Erythroblast (primary cell): ENCODE measurements around the gene PDXP.

Source experiments
- GATA1 ChIP-seq: IDR thresholded peaks from 2 replicates; pipeline ENCODE4 v1.6.1; 2011; ENCODE audit warnings: low read depth, mild to moderate bottlenecking, control low read depth, low read length, moderate library complexity
- POLR2A ChIP-seq: IDR thresholded peaks from 2 replicates; pipeline ENCODE4 v1.6.1; 2011; ENCODE audit warnings: mild to moderate bottlenecking, low read length

DNA sequence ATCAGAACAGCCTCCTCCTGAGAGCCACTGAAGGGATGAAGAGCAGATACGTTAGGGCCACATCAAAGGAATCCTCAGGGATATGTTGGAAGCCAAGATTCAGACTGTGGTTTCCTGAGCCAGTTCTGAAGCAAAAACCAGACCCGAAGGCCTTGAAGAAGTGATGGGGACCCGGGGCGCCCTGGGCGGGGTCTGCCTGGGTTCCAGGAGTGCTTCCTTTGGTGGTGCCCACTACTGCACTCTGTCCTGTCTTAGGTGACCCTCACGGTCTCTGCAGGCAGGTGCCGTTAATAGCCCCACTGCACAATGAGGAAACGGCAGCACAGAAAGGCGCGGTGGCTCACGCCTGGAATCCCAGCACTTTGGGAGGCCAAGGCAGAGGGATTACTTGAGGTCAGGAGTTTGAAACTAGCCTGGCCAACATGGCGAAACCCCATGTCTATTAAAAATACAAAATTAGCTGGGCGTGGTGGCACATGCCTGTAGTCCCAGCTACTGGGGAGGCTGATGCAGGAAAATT lies 31.9 kb upstream of the PDXP start:
- no peak for TF ChIP-seq POLR2A
- no peak for TF ChIP-seq GATA1
